Liver (tissue), 3 donors: ENCODE measurements around the gene C1QL4.

Experiments used
- GABPA ChIP-seq, 2 donors: IDR thresholded peaks in 1 of 2; conservative IDR thresholded peaks in 1 of 2; 2 replicates each; pipeline ENCODE4 v1.6.1; 2016; ENCODE audit warnings: antibody characterized with exemption in 2 of 2, mild to moderate bottlenecking in 1 of 2, moderate library complexity in 1 of 2
- RAD21 ChIP-seq, 2 donors: IDR thresholded peaks; 2 replicates each; pipeline ENCODE4 v1.6.1; 2016; ENCODE audit warnings: antibody characterized with exemption in 2 of 2, mild to moderate bottlenecking in 2 of 2
- SP1 ChIP-seq: IDR thresholded peaks from 2 replicates; pipeline ENCODE4 v1.6.1; 2018; ENCODE audit warnings: antibody characterized with exemption, mild to moderate bottlenecking
- TF ChIP-seq, protein P1 (sequence below): fragments of 150-350 bp; IDR thresholded peaks from 2 replicates; pipeline ENCODE4 v1.5.1; 2017; ENCODE audit warnings: improper control_type of control experiment, low read depth, low read length; ENCODE audit not compliant: missing input control
- TF ChIP-seq, protein P2 (sequence below): IDR thresholded peaks from 2 replicates; pipeline ENCODE4 v1.6.1; 2016; ENCODE audit warnings: antibody characterized with exemption, mild to moderate bottlenecking
- TF ChIP-seq, protein P3 (sequence below): IDR thresholded peaks from 2 replicates; pipeline ENCODE4 v1.6.1; 2016; ENCODE audit warnings: antibody characterized with exemption
- TF ChIP-seq, protein P4 (sequence below): IDR thresholded peaks from 2 replicates; pipeline ENCODE4 v1.6.1; 2016; ENCODE audit warnings: antibody characterized with exemption
- donor health status: healthy.
- donor health status: healthy.

GRCh38 chr12:49296836-49297694 is 39.9 kb downstream of the C1QL4 start:
- TF ChIP-seq, protein P1, sequence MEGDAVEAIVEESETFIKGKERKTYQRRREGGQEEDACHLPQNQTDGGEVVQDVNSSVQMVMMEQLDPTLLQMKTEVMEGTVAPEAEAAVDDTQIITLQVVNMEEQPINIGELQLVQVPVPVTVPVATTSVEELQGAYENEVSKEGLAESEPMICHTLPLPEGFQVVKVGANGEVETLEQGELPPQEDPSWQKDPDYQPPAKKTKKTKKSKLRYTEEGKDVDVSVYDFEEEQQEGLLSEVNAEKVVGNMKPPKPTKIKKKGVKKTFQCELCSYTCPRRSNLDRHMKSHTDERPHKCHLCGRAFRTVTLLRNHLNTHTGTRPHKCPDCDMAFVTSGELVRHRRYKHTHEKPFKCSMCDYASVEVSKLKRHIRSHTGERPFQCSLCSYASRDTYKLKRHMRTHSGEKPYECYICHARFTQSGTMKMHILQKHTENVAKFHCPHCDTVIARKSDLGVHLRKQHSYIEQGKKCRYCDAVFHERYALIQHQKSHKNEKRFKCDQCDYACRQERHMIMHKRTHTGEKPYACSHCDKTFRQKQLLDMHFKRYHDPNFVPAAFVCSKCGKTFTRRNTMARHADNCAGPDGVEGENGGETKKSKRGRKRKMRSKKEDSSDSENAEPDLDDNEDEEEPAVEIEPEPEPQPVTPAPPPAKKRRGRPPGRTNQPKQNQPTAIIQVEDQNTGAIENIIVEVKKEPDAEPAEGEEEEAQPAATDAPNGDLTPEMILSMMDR, result no peak
- TF ChIP-seq, protein P2, sequence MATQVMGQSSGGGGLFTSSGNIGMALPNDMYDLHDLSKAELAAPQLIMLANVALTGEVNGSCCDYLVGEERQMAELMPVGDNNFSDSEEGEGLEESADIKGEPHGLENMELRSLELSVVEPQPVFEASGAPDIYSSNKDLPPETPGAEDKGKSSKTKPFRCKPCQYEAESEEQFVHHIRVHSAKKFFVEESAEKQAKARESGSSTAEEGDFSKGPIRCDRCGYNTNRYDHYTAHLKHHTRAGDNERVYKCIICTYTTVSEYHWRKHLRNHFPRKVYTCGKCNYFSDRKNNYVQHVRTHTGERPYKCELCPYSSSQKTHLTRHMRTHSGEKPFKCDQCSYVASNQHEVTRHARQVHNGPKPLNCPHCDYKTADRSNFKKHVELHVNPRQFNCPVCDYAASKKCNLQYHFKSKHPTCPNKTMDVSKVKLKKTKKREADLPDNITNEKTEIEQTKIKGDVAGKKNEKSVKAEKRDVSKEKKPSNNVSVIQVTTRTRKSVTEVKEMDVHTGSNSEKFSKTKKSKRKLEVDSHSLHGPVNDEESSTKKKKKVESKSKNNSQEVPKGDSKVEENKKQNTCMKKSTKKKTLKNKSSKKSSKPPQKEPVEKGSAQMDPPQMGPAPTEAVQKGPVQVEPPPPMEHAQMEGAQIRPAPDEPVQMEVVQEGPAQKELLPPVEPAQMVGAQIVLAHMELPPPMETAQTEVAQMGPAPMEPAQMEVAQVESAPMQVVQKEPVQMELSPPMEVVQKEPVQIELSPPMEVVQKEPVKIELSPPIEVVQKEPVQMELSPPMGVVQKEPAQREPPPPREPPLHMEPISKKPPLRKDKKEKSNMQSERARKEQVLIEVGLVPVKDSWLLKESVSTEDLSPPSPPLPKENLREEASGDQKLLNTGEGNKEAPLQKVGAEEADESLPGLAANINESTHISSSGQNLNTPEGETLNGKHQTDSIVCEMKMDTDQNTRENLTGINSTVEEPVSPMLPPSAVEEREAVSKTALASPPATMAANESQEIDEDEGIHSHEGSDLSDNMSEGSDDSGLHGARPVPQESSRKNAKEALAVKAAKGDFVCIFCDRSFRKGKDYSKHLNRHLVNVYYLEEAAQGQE, result no peak
- TF ChIP-seq, protein P3, sequence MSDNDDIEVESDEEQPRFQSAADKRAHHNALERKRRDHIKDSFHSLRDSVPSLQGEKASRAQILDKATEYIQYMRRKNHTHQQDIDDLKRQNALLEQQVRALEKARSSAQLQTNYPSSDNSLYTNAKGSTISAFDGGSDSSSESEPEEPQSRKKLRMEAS, result no peak
- TF ChIP-seq SP1 (no peak), RAD21 (IDR thresholded peaks at IDR 0.05) (no peak), GABPA (IDR thresholded peaks at IDR 0.05 in 1 of 2, conservative IDR thresholded peaks at IDR 0.05 in 1 of 2) (no peak)
- TF ChIP-seq, protein P4, sequence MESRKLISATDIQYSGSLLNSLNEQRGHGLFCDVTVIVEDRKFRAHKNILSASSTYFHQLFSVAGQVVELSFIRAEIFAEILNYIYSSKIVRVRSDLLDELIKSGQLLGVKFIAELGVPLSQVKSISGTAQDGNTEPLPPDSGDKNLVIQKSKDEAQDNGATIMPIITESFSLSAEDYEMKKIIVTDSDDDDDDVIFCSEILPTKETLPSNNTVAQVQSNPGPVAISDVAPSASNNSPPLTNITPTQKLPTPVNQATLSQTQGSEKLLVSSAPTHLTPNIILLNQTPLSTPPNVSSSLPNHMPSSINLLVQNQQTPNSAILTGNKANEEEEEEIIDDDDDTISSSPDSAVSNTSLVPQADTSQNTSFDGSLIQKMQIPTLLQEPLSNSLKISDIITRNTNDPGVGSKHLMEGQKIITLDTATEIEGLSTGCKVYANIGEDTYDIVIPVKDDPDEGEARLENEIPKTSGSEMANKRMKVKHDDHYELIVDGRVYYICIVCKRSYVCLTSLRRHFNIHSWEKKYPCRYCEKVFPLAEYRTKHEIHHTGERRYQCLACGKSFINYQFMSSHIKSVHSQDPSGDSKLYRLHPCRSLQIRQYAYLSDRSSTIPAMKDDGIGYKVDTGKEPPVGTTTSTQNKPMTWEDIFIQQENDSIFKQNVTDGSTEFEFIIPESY, result no peak
